ENCODE measurements around the gene SLC4A1. TPM values are rescaled to one million over a fixed set of nuclear protein-coding genes. Genes with fewer than 3 reads are reported as not detected.
A peak's percentile ranks its signal among the peaks of the same experiment; 100 is the strongest.

Gene SLC4A1
- polyA plus RNA-seq, 1 of the 3 experiments (the other 2 are of a cell fraction): not detected

GRCh38 chr17:44198721-44199552 is 69.0 kb downstream of the SLC4A1 start:
- peak overlapping the region; percentile 96 for H3K9ac ChIP-seq
- peaks cover 8 to 28% of the 10 kb centered on the region in 2 experiments; a peak in 2 of 4 replicates for H3K4me1 ChIP-seq (ENCODE audit: control insufficient read depth in 1 of 2, insufficient read depth in 2 of 2, low read depth in 1 of 2, low read length in 1 of 2)
- H3K9me3 ChIP-seq: no peaks in the 10 kb centered on the region
- no peaks in the 10 kb centered on the region for H4K20me1 ChIP-seq (ENCODE audit: insufficient read depth)
- TF ChIP-seq PBX3 (IDR thresholded peaks at IDR 0.05): 0 out of 2 replicates have a peak, but pooled peaks have one; percentile 3
- TF ChIP-seq FOXJ3 (CRISPR knock-in tag; IDR thresholded peaks at IDR 0.05): no peak
- peak; percentile 44; the same call in 1 of the 2 replicates for TF ChIP-seq TAF1 (IDR thresholded peaks at IDR 0.05; ENCODE audit: borderline replicate concordance, low read depth, low read length)
- TF ChIP-seq EZH2phosphoT487 (IDR thresholded peaks at IDR 0.05; ENCODE audit: borderline replicate concordance, low read depth): no peak
- 0 out of 2 replicates have a peak, but pooled peaks have one; percentile 28 for TF ChIP-seq ELF1 (IDR thresholded peaks at IDR 0.05)
- TF ChIP-seq YY1 (IDR thresholded peaks at IDR 0.05; ENCODE audit: low read depth): 0 out of 2 replicates have a peak, but pooled peaks have one; percentile 24
- TF ChIP-seq GATA2 (CRISPR knock-in tag; IDR thresholded peaks at IDR 0.05): no peak
- no peak for TF ChIP-seq RCOR1 (IDR thresholded peaks at IDR 0.05; ENCODE audit: low read length)
- TF ChIP-seq SIN3A (IDR thresholded peaks at IDR 0.05; ENCODE audit: borderline replicate concordance, low read depth, low read length): 0 out of 2 replicates have a peak, but pooled peaks have one; percentile 3
- 0 out of 2 replicates have a peak, but pooled peaks have one; percentile 2 for TF ChIP-seq POLR2AphosphoS5 (IDR thresholded peaks at IDR 0.05; ENCODE audit: low read depth, low read length)
- H3K27me3 ChIP-seq (ENCODE audit: insufficient read depth): no peaks in the 10 kb centered on the region
- H3K79me2 ChIP-seq (ENCODE audit: insufficient read depth): peaks cover 42% of the 10 kb centered on the region
- H3K9me2 ChIP-seq: no peaks in the 10 kb centered on the region
- peak overlapping the region; percentile 61 to 83 for H3K4me3 ChIP-seq (ENCODE audit: low read depth in 2 of 2, low read length in 1 of 2)
- H3K27ac ChIP-seq (ENCODE audit: low read depth in 2 of 2, low read length in 1 of 2): peak overlapping the region; percentile 85 to 96
- CTCF ChIA-PET: interaction anchor here (0.8 to 6.6 kb wide), 9 partner anchors 10 to 152 kb away, joined by 3 to 61 read pairs (median 4); partner anchors contain the start of genes ASB16 and UBTF
- peak; percentile 97 for DNase-seq
- peaks cover 4% of the 10 kb centered on the region for H3F3A ChIP-seq (replicated peaks; ENCODE audit: insufficient read depth)
- WGBS (ENCODE audit: low lambda C conversion rate): 2% methylated on average over 26 of the region's 68 CpGs
- no peak overlapping the region for H2AFZ ChIP-seq (ENCODE audit: low read depth)
- peak overlapping the region; percentile 86 for H3K4me2 ChIP-seq
- POLR2A ChIA-PET: interaction anchor here (0.6 to 1.6 kb wide), 4 partner anchors 12 to 111 kb away, joined by 3 to 7 read pairs (median 4); partner anchors contain the start of genes RUNDC3A and TMUB2
- peaks cover 31 to 32% of the 10 kb centered on the region in 2 experiments for H3K36me3 ChIP-seq (replicated peaks in 1 of 2; ENCODE audit: control insufficient read depth in 1 of 2, insufficient read depth in 2 of 2, low read length in 1 of 2)

Small RNA genes lying within 50 kb of the gene (small RNA-seq; reads per million reads assigned to genes)
- gene MIR6782 (0 to 0.43 (median 0) reads per million in 7 experiments), gene RF00012 (0 reads per million in 7 experiments), gene RN7SL507P (0 to 0.43 (median 0) reads per million in 7 experiments), gene RNU6-453P (0 to 0.53 (median 0) reads per million in 7 experiments)

Other genes starting within 250 kb of the SLC4A1 start
- gene LSM12, start 201.5 kb downstream of the SLC4A1 start, polyA plus RNA-seq (2012; rRNA removed): 26.6 and 31.3 TPM in 2 replicates
- gene G6PC3, start 197.4 kb downstream of the SLC4A1 start, polyA plus RNA-seq (2012; rRNA removed): 158 and 166 TPM in 2 replicates
- 19.0 and 21.0 TPM in 2 replicates for gene HDAC5, start 144.5 kb downstream of the SLC4A1 start, polyA plus RNA-seq (2012; rRNA removed)
- gene HROB, start 126.2 kb downstream of the SLC4A1 start, polyA plus RNA-seq (2012; rRNA removed): 3.2 and 4.0 TPM in 2 replicates
- gene ASB16, start 97.4 kb downstream of the SLC4A1 start, polyA plus RNA-seq (2012; rRNA removed): not detected in 2 replicates
- gene TMUB2, start 81.2 kb downstream of the SLC4A1 start, polyA plus RNA-seq (2012; rRNA removed): 49.5 and 62.2 TPM in 2 replicates
- gene ATXN7L3, start 68.3 kb downstream of the SLC4A1 start, polyA plus RNA-seq (2012; rRNA removed): 47.7 and 57.9 TPM in 2 replicates
- gene UBTF, start 48.5 kb downstream of the SLC4A1 start, polyA plus RNA-seq (2012; rRNA removed): 33.4 and 37.2 TPM in 2 replicates
- 8.9 and 11.0 TPM in 2 replicates for gene RUNDC3A, start 40.5 kb upstream of the SLC4A1 start, polyA plus RNA-seq (2012; rRNA removed)
- gene SLC25A39, start 56.7 kb upstream of the SLC4A1 start, polyA plus RNA-seq (2012; rRNA removed): 106 and 131 TPM in 2 replicates
- gene GRN, start 77.2 kb upstream of the SLC4A1 start, polyA plus RNA-seq (2012; rRNA removed): 360 and 442 TPM in 2 replicates
- 4.8 and 4.9 TPM in 2 replicates for gene FAM171A2, start 95.7 kb upstream of the SLC4A1 start, polyA plus RNA-seq (2012; rRNA removed)
- 1.3 and 1.9 TPM in 2 replicates for gene ITGA2B, start 121.5 kb upstream of the SLC4A1 start, polyA plus RNA-seq (2012; rRNA removed)
- 12.7 and 15.2 TPM in 2 replicates for gene GPATCH8, start 235.3 kb upstream of the SLC4A1 start, polyA plus RNA-seq (2012; rRNA removed)